IPS-NIHi7 (cell line): ENCODE data around the gene UGT1A8.
"Not testable (repeated sequence)": the region's sequence is repeated elsewhere in the genome, so short reads cannot be mapped to it uniquely, and the experiment has no call there.

Experiments
- DNase-seq: peaks from one replicate; pipeline ENCODE4 v3.0.0; 2012; ENCODE audit warnings: mixed read lengths; ENCODE audit errors: extremely low spot score

UGT1A8 gene

DNA sequence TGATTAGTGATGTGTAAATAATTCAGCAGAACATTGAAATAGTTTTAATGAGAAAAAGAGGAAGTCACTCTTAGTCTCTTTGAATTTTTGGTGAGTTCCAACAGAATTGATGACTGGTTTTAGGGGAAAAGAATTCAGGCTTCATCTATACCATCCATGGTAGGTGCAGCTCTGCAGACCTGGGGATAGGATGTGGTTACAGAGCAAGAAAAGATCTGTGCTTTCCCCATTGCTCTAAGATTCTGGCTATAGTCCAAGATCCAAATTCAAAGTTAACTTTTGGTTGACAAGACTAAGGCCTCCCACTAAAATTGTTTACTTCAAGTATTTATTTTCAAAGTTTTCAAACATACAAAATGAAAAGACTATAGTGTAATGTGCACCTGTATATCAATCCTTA lies 22.4 kb downstream of the UGT1A8 start:
- DNase-seq = no peak

GRCh38 chr2:233643128-233643527 lies 25.7 kb downstream of the UGT1A8 start:
- DNase-seq = peak; percentile 40

- not testable (repeated sequence) for DNase-seq
These were observed 28.6 kb downstream of the UGT1A8 start for GRCh38 chr2:233646033-233646432.

DNA sequence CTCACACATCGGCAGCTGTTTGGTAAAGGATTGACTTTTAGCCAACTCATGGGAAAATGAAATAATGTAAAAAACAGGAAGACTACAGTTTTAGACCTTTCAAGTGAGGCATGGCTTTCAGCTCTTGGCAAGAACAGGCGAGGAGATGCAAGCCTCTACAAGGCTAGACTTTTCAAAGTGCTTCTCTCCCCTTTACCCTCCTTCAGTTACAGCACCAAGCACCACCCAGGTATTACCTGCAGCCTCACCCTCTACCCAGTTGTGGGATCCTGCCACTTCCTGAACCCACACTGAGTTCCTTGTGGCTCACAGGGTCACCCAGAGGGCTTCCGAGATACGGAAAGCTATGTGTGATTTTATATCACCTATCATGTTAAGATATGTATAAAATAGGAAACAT lies 33.5 kb downstream of the UGT1A8 start:
- DNase-seq = no peak

- DNase-seq = no peak
These were observed 34.0 kb downstream of the UGT1A8 start for GRCh38 chr2:233651430-233651829.

- DNase-seq = no peak
These were observed 37.1 kb downstream of the UGT1A8 start for GRCh38 chr2:233654501-233654900.

GRCh38 chr2:233655043-233655442 lies 37.6 kb downstream of the UGT1A8 start:
- no peak for DNase-seq

- DNase-seq = not testable (repeated sequence)
These were observed 38.5 kb downstream of the UGT1A8 start for GRCh38 chr2:233655943-233656342.

DNA sequence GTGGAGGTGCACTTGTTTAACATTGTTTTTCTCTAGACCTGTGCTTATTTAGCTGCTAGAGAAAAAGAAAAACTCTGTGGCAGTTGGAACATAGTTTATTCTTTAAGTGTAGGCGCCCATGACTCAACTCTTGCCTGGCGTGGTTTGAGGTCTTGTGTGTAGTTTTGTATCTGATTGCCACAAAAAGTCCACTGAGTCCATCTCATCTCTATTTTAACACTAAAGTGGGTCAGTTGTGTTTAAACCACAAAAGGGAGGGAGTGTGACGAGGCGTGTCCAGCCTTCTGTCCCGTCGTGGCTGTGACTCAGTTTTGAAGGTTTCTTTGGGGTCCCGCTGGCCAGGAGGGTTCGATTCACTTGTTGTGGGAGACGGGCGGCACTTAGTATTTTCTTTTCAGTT lies 39.0 kb downstream of the UGT1A8 start:
- no peak for DNase-seq

DNA sequence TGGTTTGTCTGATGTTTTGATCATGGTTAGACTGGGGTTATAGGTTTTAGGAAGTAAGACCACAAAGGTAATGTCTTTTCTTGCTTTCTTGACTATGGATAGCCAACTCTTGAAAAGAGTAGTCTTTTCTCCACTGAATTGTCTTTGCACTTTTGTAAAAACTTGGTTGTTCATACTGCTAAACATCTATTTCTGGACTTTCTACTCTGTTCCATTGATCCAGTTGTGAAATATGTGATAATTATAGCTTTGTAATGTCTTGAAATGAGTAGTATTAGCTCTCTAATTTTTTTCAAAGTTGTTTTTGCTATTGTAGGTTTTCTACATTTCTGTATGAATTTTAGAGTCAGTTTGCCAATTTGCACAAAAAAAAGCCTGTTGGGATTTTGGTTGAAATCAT lies 41.2 kb downstream of the UGT1A8 start:
- no peak for DNase-seq

DNA sequence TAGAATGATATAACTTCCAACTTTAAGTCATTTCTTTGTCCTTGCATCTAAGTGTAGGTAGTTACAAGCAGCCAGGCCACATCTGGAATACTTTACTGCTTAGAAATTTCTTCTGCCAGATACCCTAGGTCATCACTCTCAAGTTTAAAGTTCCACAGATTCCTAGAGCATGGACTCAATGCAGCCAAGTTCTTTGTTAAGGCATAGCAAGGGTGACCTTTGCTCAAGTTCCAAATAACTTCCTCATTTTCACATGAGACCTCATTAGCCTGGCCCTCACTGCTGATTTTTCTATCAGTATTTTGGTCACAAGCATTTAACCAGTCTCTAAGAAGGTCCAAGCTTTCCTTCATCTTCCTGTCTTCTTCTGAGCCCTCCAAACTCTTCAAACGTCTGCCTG lies 46.5 kb downstream of the UGT1A8 start:
- no peak for DNase-seq

DNA sequence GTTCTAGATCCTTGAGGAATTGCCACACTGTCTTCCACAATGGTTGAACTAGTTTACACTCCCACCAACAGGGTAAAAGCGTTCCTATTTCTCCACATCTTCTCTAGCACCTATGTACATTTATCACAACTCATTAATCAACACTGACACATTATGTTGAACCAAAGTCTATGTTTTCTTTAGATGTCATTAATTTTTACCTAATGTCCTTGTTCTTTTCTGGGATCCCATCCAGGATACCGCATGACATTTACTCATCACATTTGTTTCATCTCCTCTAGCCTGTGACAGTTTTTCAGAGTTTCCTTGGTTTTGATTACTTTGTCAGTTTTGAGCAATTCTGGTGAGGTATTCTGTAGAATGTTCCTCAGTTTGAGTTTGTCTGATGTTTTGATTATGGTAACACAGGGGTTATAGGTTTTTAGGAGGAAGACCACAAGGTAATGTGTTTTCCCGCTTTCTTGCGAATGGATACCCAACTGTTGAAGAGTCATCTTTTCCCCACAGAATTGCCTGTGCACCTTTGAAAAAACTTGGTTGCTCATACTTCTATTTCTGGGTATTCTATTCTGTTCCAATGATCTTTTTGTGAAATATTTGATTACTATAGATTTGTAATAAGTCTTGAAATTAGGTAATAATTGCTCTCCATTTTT lies 51.3 kb downstream of the UGT1A8 start:
- no peak for DNase-seq

DNA sequence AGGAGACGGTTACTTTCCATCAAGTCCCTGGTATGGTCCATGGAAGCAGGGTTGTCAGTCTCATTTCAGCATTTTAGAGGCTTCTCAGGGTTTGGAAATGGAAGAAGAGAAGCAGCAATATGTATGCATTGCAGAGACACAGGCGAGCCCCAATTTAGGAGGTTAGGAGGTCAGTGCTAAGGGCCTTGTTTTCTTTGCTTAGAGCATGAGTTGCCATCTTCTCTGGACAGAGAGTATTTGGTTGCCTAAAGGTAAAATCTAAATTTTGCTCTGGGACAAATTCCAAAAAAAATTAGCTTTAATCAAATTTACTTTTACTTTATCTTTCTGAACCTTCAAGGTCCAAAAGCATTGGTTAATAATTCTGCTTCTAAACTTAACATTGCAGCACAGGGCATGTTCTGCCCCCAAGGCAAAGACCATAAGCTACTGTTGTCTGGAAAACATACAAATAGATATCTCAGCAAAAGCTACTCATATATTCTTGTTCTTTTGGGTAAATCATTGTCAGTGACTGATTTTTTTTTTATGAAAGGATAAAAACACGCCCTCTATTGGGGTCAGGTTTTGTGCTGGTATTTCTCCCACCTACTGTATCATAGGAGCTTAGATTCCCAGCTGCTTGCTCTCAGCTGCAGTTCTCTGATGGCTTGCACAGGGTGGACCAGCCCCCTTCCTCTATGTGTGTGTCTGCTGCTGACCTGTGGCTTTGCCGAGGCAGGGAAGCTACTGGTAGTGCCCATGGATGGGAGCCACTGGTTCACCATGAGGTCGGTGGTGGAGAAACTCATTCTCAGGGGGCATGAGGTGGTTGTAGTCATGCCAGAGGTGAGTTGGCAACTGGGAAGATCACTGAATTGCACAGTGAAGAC lies 54.1 kb downstream of the UGT1A8 start, which contains the start of gene UGT1A9:
TSS of gene UGT1A9 (plus strand) at position 609 of the 872 bp plus-strand sequence. CDS start at position 646, 37 bp downstream.
- DNase-seq = no peak

GRCh38 chr2:233672886-233673285 lies 55.5 kb downstream of the UGT1A8 start:
- no peak for DNase-seq

DNA sequence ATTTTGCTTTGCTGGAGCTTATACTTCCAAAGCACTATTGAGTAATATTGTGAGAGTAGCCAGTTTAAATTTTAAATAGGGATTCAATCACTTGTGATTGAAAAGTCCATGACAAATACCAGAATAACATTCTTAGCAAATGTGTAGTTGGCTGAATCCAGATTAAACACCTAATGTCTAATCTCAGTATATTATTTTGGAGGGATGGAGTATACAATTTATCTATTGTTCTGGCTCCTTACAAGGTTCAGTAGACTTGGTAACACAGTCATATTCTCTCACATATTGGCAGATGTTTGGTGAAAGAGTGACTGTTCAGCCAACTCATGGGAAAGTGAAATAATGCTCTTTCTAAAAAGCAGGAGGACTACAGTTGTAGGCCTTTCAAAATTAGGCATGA lies 56.5 kb downstream of the UGT1A8 start:
- DNase-seq = no peak

DNA sequence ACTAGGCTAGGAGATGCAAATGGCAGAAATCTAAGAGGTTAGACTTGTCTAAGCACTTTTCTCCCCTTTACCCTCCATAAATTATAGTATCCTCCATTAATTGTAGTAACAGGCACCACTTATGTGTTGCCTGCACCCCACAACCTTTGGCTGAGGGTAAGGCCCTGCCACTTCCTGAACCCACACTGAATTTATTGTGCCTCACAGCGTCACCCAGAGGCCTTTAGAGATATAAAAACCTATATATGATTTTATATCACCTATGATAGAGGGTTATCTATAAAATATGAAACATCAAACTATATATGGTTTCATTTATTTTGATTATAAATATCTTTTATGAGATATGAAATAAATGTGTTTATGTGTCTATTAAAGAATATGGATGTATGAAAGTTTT lies 56.9 kb downstream of the UGT1A8 start:
- DNase-seq = no peak

DNA sequence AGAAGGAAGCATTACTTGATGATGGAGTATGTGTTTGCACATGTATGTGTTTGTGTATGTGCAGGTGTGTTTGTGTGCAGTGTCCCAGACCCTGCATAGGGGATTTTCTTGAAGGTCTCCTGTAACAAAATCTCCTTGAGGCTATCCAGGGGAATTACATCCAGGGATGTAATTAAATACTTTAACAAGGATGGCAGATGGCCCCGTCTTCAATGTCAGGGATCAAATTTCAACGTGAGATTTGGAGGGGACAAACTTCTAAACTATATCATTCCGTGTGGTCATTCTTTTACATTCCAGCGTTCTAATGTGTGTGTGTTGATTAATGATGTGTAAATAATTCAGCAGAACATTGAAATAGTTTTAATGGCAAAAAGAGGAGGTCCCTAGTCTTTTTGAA lies 57.6 kb downstream of the UGT1A8 start:
- DNase-seq = no peak

GRCh38 chr2:233676046-233676445 lies 58.6 kb downstream of the UGT1A8 start:
- DNase-seq = no peak

DNA sequence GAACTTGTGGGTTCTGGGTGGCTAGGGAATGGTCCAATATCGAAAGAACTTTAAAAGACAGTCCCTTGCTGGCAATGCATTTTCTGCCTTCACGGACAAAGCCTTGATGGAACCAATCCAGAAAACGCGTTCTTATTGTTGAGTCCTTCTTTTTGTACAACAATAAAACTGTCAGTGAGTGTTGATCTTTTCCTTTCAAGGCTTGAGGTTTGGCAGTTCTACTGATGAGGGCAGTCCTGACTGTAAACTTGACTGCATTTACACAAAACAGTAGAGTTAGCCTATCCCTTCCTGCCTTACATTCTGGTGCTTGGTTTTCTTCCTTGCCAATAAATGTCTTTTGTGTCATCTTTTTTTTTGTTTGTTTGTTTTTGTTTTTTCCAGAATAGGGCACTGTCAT lies 61.8 kb downstream of the UGT1A8 start:
- no peak for DNase-seq

DNA sequence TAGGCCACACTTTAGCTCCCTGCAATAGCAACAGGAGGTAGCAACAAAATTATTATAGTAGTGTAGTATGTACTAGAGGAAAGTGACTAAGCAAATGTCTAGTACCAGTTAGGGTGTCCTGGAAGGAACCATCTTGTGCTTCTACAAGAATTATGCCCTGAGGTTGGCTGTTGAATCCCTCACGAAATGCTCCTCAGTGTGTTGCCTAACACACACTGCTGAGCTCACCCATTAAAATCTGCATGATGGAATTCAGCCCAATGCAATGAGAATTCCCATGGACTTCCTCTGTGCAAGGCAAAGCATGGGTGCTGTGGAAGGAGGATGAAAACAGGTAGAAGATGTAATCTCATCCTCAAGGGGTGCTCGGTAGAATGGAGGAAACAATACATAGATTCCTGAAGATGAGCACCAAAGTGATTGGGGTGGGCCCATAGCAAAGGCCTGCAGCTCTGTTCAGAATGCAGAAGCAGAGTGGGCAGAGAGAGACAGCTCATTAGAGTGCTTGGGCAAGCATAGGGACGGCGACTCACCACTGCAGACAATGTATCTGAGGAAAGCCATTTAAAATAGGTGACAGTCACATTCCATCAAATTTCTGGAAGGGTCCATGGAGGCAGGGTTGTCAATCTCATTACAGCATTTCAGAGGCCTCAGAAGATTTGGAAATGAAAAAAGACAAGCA lies 63.1 kb downstream of the UGT1A8 start:
- DNase-seq = no peak

DNA sequence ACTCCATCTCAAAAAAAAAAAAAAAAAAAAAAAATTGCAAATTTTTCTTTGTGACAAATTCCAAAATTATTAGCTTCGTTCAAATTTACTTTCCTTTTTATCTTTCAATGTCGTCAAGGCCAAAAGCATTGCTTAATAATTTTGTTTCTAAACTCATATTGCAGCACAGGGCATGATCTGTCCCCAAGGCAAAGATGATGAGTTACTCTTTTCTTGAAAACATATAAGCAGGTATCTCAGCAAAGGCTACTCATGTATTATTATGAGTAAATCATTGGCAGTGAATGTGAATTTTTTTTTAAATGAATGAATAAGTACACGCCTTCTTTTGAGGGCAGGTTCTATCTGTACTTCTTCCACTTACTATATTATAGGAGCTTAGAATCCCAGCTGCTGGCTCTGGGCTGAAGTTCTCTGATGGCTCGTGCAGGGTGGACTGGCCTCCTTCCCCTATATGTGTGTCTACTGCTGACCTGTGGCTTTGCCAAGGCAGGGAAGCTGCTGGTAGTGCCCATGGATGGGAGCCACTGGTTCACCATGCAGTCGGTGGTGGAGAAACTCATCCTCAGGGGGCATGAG lies 64.2 kb downstream of the UGT1A8 start, which contains the start of gene UGT1A7:
TSS of gene UGT1A7 (plus strand) at position 381 of the 579 bp plus-strand sequence. CDS start at position 418, 37 bp downstream.
- DNase-seq = no peak

DNA sequence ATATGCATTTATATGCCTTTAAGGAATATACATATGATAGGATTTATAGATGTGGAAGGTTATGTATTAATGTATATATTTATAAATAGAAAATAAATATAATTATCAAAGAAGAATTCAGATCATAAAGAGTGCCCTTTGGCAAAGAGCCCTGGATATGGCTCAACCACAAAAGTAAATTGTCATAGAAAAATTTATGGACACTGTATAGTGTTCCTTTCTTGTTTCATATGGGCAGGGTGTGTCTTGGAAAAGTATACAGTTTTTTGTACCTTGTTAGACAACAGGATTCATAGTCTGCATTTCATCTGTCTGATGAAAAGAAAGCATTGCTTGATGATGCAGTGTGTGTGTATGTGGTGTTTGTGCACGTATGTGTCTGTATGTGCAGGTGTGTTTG lies 67.2 kb downstream of the UGT1A8 start:
- no peak for DNase-seq
